ENCODE measurements around the gene PDGFA. TPM values are rescaled to one million over a fixed set of nuclear protein-coding genes. Genes with fewer than 3 reads are reported as not detected.
"Not testable (repeated sequence)": the region's sequence is repeated elsewhere in the genome, so short reads cannot be mapped to it uniquely, and the experiment has no call there.

Gene PDGFA
- total RNA-seq, 4 donors from 2014 or later, result 20.9 to 35.1 (median 33.6) TPM

GRCh38 chr7:556291-556826 lies 36.7 kb upstream of the PDGFA start:
- Histone ChIP-seq H3K4me1 (no peaks in the 10 kb centered on the region), H3K4me3 (no peak overlapping the region), H3K36me3 (no peaks in the 10 kb centered on the region), H3K27ac (no peak overlapping the region), H3K27me3 (no peaks in the 10 kb centered on the region), H3K9me3 (no peaks in the 10 kb centered on the region)
- no peak for DNase-seq
- intact Hi-C loops (cut with DNase I; ENCODE audit: low total_unique reads), result no loop called here
- no peak for TF ChIP-seq POLR2A (IDR thresholded peaks at IDR 0.05)
- TF ChIP-seq CTCF (IDR thresholded peaks at IDR 0.05), result no peak

DNA sequence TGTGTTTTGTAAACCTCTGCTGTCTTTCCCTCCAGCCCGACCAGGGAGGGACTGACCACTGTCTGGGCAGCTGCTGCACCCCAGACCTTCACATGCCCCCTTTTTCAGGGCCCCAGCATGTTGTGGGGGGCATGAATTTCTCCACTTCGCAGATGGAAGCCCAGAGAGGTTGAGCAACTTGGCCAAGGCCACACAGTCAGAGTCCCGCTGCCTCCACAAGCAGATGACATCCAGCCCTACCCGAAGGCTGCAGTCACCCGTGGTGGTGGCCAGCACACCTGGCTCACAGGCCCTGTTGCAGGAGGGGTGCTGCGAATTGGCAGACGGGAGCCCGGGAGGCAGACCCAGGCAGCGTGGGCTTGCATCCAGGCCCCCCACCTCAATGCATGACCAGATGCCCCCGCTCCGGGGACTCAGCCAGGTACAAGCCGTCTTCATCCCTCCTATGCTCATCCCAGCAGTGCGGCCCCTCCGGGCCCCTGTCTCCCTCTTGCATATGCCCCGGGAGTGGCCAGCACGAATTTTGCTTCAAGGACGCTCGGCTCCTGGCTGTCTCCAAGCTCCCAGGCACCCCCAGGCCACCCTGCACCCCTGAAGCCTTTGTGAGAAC lies 36.0 kb upstream of the PDGFA start:
- H3K27me3 ChIP-seq, result no peaks in the 10 kb centered on the region
- no peaks in the 10 kb centered on the region for H3K4me1 ChIP-seq
- intact Hi-C loops (cut with DNase I; ENCODE audit: low total_unique reads), result no loop called here
- H3K4me3 ChIP-seq, result no peak overlapping the region
- H3K27ac ChIP-seq, result no peak overlapping the region
- H3K9me3 ChIP-seq, result no peaks in the 10 kb centered on the region
- no peak for TF ChIP-seq CTCF (IDR thresholded peaks at IDR 0.05)
- TF ChIP-seq POLR2A (IDR thresholded peaks at IDR 0.05), result no peak
- no peaks in the 10 kb centered on the region for H3K36me3 ChIP-seq
- DNase-seq, result no peak

DNA sequence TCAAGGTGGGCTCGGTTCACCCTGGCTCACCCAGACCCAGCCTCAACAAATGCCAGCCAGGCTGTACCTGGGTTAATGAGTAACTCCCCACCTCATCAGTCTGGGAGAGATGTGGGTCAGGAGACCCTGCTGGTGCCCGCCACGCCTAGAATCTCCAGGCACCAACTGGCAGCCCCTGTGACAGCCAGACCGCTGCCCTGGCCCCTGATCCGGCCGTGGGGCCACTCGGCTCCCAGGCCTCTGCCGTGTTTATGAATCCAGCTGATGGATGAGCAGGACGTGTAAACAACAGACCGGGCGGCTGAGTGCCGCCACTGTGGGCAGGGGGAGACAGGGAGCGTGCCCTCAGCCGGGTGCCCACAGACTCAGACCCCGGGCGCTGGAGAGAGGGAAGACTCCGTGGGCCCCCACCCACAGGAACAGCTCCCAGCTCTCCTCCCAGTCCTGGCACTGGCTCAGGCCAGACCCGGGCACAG lies 34.0 kb upstream of the PDGFA start:
- Histone ChIP-seq H3K4me3 (no peak overlapping the region), H3K9me3 (no peaks in the 10 kb centered on the region)

GRCh38 chr7:552868-553635 lies 33.4 kb upstream of the PDGFA start:
- Histone ChIP-seq H3K27ac (no peak overlapping the region), H3K4me1 (no peaks in the 10 kb centered on the region), H3K9me3 (no peaks in the 10 kb centered on the region), H3K36me3 (no peaks in the 10 kb centered on the region), H3K27me3 (no peaks in the 10 kb centered on the region), H3K4me3 (no peak overlapping the region)
- intact Hi-C loops (cut with DNase I; ENCODE audit: low total_unique reads), result no loop called here
- TF ChIP-seq POLR2A (IDR thresholded peaks at IDR 0.05) (no peak), CTCF (IDR thresholded peaks at IDR 0.05) (no peak)
- DNase-seq, result no peak

More for the DNA sequence above, 34.0 kb upstream of the PDGFA start:
- no peak for DNase-seq
- no peaks in the 10 kb centered on the region for H3K4me1 ChIP-seq
- no peaks in the 10 kb centered on the region for H3K27me3 ChIP-seq
- intact Hi-C loops (cut with DNase I; ENCODE audit: low total_unique reads), result no loop called here
- H3K27ac ChIP-seq, result no peak overlapping the region
- no peaks in the 10 kb centered on the region for H3K36me3 ChIP-seq
- TF ChIP-seq POLR2A (IDR thresholded peaks at IDR 0.05), result no peak
- no peak for TF ChIP-seq CTCF (IDR thresholded peaks at IDR 0.05)

DNA sequence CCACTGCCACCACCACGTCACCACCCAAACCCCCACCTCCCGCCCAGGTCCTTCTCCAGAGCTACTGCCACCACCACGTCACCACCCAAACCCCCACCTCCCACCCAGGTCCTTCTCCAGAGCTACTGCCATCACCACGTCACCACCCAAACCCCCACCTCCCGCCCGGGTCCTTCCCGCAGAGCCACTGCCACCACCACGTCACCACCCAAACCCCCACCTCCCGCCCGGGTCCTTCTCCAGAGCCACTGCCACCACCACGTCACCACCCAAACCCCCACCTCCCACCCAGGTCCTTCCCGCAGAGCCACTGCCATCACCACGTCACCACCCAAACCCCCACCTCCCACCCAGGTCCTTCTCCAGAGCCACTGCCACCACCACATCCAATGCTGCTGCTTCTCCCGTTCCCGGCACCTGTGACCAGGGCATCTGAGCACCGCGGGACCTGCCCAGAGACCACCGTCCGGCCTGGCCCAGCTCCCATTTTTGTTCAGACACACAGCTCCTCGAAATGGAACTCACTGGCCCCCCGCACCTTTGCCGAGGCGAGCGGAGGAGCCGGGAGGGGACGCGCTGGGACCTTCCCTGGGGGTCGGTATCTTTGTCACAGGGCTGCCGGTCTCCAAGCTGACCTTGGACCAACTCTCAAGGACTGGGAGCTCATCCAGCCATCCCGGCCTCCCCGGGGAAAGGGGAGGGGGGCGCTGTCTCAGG lies 32.7 kb upstream of the PDGFA start:
- H3K27me3 ChIP-seq; DNase-seq; H3K4me3 ChIP-seq; H3K27ac ChIP-seq; H3K9me3 ChIP-seq; H3K36me3 ChIP-seq; intact Hi-C loops (cut with DNase I; ENCODE audit: low total_unique reads); H3K4me1 ChIP-seq: not testable (repeated sequence)

DNA sequence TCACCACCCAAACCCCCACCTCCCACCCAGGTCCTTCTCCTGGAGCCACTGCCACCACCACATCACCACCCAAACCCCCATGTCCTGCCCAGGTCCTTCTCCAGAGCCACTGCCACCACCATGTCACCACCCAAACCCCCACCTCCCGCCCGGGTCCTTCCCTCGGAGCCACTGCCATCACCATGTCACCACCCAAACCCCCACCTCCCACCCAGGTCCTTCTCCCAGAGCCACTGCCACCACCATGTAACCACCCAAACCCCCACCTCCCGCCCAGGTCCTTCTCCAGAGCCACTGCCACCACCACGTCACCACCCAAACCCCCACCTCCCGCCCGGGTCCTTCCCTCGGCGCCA lies 31.9 kb upstream of the PDGFA start:
- DNase-seq; intact Hi-C loops (cut with DNase I; ENCODE audit: low total_unique reads); H3K27ac ChIP-seq; H3K36me3 ChIP-seq; H3K4me1 ChIP-seq; H3K27me3 ChIP-seq; H3K4me3 ChIP-seq; H3K9me3 ChIP-seq: not testable (repeated sequence)
